Activated T-cell treated with anti-CD3 and anti-CD28 coated beads, Interleukin-2, amount 50 U/mL, for 1 hour (primary cell): ENCODE results near the gene ADH1B.
"Not testable (repeated sequence)": the region's sequence is repeated elsewhere in the genome, so short reads cannot be mapped to it uniquely, and the experiment has no call there.

Experiments
- DNase-seq: peaks from one replicate; pipeline ENCODE4 v3.0.0-alpha.2; 2020

ADH1B gene

DNA sequence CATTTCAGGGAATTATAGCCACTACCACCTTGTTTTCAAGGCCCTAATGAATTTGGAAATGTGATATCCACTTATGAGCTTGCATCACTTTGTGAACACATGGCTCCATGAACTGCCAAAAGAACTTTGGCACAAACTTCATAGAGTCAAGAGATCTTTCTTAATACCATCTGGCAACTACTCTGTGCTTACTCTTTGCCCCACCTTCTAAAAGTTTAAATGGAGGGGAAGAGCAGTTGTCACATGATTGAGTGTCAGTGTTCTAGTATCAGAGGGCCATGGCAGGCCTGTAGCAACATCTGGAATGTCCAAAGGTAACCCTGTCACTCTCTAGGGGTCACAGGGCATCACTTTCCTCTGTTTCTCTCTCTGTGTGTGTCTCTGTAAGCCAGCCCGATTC is 2.6 kb upstream of the ADH1B start:
- no peak for DNase-seq

DNA sequence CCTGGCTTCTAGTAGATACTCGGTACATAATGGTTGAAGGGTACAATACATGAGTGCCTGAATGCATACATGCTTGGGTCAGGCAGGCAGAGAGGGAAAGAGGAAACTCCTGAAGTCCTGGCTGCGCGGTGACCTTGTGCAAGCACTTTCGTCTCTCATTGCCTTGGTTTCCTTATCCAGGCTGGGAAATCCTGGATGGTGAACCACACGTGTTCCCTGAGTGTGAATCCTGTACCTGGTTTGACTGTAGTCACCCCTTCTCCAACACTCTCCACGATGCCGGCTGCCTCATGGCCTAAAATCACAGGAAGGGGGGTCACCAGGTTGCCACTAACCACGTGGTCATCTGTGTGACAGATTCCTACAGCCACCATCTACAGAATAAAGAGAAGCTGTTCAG is 3.4 kb downstream of the ADH1B start:
- not testable (repeated sequence) for DNase-seq

DNA sequence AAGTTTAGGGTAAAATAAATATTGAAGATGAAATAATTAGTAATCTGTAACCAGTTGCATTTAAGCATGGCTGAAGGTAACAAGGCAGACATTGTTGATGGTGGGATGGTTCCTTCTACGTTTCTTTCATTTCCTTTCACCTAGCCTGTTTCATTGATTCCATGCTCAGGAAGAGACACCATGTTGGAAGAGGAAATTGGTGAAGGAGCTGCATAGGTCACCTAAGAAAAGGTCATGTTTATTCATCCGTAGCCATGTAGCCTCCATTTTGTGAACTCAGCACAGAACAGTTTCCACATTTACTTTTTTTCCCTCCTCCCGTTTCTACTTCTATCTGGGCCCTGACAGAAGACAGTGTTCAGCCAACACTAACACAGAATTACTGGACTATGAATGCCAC is 3.8 kb downstream of the ADH1B start:
- DNase-seq: no peak

DNA sequence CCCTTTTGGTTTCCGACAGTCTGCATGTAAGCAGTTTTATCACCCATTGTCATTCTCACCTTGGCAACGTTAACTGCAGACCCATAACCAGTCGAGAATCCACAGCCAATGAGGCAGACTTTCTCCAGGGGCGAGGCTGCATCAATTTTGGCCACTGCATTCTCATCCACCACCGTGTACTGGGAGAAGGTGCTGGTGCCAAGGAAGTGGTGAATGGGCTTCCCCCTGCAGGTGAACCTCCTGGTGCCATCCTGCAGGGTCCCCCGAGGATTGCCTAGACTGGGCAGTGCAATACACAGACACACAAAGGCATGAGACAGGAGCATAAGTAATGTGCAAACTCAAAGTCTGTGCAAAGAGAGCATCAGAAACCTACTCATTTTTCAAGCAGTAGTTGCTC is 5.4 kb downstream of the ADH1B start:
- DNase-seq: no peak

DNA sequence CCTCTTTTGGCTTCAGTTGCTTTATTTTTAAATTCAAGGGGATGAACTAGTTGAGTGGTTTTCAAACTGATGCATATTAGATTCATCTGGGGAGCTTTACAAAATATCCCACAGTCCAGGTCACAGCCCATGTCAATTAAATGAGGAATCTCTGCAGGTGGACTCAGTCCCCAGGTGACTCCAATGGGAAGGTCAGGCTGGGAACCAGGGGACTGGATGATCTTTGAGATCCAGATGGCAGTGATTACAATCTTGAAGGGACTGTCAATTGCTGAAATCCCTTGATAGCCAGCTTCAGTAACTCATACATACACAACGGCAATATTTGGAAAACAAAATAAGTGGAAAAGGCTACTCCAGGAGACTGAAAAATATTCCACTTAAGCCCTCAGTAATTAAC is 7.0 kb downstream of the ADH1B start:
- DNase-seq: no peak

DNA sequence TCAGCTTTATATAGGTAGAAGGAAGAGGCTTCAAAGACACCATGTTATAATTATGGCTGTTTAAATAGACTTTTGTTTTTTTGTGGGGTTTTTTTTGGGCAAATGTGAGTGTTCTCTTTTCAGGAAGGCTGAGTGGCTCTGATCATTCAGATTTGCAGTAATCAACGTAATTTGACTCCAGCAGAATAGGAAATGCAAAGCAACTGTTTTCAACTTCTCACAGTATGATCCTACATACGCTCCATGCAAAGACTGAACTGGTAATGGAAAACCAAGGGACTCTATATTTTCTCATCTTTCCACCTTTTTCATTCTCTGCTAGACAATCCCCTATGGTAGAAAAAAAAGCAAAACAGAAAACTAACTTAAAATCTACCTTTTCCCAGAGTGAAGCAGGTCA is 10.8 kb downstream of the ADH1B start:
- no peak for DNase-seq

DNA sequence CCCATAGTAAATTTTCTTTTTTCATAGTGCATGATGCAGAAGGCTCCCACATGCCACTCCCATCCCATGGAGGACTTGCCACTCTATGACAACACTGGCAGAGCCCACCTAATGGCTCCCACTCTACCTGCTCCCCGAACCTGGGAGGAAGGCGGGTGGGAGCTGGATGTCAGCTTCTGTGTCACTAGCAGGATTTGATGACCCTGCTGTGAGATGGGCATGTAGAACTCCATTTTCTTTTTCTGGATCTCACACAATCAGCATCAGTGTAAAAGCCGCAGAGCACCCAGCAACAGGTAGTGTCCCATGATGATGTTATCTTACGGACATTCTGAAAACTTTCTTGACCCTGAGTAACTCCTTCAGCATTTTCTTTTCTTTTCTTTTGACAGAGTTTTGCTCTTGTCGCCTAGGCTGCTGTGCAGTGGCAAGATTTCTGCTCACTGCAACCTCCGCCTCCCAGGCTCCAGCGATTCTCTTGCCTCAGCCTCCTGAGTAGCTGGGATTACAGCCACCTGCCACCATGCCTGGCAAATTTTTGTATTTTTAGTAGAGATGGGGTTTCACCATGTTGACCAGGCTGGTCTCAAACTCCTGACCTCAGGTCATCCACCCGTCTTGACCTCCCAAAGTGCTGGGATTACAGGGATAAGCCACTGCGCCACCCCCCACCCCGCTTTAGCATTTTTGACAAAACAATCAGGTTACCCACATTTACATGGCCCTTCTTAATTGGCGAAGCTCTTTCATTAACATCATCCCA is 15.4 kb downstream of the ADH1B start:
- no peak for DNase-seq

DNA sequence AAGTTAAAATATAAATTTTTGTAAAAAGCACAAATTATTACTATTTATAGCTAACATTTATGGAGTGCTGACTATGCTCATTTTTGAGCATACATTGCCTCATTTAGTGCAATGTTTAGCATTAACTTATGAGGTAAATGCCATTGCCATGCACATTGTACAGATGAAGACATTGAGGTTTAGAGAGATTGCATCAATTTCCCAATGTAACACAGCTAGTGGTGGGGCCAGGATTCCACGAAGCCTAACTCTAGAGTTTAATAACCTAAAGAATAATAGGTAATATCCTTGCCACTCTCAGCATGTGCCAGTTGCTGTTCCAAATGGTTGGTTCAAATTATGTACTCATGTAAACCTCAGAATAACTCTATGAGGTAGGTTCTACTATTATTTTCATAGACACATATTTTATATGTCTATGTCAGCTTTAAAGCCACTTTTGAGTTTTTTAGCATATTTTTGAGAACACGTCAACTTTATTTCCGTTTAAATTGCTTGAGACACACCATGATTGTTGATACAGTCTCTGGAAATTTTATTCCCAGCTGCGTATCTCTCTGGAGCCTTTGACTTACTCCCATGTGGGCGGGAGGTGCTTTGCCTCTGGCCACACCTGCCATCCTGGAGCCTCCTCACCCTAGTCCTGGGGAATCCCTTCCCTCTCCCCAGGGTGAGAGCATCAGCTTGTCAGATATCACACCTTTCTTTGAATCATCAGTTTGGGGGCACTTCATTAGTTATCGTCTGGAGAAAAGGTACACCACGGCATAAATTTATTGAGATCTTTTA is 19.6 kb downstream of the ADH1B start:
- DNase-seq: no peak

DNA sequence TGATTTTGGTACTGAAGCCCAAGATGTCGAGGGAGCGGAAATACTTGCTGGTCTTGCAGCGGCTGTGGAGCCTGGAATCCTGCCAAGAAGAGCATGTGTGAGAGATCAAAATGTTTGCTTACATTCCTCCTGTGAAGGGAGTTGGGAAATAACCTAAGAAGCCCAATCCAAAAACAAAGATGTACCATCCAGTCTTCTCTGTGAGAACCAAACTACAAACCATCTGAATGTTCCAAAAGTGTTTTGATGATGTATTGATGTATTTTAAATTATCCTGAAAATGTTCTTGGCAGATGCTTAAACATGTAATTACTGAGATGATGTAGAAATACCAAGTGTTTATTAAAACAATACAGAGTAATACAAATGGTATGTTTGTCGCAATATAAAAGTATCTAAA is 20.3 kb downstream of the ADH1B start:
- DNase-seq: no peak

DNA sequence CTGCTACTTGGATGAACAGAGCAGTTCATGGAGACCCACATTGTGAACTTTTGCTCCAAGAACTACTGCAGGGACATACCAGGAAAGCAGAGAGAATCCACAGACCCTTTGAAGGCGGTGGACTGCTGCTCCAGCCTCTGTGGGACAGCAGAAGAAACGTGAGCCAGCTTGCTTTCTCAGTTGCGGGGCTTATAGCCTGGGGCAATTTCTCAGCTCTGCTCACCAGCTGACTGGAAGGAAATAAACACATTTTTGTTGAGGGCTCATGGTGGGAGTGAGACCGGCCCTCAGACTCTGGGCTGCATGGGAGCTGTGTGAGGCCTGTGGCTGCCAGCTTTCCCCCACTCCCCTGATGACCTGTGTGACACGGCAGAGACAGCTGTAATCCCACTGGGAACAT is 27.8 kb downstream of the ADH1B start:
- DNase-seq: no peak

DNA sequence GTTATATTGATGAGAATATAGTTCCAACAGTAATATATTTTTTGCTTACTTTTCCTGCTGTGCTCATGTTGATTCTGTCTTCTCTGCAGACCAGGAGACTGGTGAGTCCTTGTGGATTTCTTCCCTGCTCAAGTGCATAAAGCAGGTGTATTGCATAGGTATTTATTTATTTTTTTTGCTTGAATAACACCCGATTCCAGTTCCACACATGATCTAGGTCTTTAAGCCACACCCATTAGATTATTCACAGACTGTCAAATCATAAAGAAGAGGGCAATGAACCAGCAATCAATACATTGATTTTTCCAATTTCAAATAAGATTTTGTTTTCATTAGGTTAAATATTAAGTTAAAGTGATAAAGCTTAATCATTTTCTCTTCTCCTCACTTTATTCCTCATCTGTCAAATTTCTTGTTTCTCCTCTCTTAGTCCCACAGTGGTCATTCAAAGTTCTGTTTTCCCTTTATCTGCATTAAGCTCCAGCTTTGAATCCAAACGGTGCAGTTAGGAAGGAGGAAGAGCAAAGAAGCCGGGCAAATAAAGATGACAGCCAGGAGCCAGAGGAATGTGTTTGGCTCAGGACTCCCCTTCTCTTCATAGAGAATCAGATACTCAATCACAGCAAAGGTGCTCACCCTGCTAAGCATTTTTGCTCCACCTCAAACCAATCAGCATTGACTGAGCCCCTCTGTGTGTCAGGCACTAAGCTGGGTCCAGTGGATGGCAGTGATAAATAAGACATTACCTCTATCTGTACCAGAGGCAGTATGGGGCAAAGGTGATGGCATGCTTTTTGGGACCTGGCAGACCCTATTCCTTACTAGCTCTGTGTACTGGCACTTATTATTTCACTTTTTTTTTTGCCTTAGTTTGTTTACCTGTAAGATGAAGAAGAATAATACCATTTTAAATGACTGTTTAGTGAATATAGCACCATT is 30.1 kb downstream of the ADH1B start, which contains the start of gene ADH1A:
ADH1A (minus strand) TSS at position 138 of the 939 bp plus-strand sequence; CDS start at position 67, 71 bp downstream.
- no peak for DNase-seq

DNA sequence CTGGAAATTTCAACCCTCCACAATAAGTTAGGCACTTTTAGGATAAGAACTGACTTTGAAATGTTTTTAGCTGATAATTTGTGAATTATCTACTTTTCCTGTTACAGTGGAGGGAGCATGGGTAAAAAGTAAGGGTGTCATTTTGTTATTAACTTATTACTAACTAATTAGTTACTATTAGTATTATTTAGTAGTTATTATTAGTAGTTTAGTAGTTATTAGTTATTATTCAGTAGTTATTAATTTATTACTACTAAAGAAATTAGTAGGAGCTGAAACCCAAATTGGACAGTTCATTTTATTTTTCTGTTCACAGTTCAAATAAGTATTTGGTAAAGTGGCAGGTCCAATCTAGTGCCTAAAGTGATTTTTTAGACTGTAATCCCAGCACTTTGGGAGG is 35.8 kb downstream of the ADH1B start:
- DNase-seq: no peak

DNA sequence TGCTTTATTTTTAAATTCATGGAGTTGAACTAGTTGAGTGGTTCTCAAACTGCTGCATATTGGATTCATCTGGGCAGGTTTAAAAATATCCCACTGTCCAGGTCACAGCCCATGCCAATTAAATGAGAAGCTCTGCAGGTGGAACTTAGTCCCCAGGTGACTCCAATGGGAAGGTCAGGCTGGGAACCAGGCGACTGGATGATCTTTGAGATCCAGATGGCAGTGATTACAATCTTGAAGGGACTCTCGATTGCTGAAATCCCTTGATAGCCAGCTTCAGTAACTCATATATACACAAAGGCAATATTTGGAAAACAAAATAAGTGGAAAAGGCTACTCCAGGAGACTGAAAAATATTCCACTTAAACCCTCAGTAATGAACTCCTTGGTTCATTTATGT is 38.5 kb downstream of the ADH1B start:
- DNase-seq: no peak

DNA sequence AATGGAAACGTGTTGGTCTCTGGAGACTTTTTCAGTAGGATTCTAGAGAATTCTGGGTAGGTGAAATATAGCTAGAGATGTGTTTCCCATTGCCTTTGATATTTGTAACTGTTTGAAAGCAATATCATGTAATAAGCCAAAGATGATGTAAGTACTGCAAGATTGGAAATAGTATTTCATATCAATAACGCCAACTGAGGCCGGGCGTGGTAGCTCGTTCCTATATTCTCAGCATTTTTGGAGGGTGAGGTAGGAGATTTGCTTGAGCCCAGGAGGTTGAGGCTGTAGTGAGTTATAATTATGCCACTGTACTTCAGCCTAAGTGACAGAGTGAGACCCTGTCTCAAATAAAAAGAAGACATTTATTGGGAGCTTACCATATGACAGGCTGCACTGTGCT is 39.9 kb downstream of the ADH1B start:
- DNase-seq: no peak

DNA sequence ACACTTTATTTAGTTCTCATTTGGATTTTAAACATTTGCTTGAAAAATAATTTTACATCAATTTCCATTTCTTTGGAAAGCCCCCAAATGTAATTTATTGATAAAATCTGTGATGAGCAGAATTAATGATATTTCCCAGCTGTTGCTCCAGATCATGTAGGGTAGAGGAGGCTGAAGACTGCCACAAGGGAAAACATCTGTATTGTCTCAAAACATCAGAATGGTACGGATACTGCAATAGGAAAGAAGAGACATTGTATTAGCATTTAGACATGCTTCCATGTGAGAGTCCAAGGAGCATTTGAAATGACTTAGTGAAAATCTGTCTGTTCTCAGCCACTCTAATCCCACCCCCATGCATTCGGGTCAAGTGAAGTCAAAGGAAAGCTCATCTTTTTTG is 44.8 kb downstream of the ADH1B start:
- no peak for DNase-seq

DNA sequence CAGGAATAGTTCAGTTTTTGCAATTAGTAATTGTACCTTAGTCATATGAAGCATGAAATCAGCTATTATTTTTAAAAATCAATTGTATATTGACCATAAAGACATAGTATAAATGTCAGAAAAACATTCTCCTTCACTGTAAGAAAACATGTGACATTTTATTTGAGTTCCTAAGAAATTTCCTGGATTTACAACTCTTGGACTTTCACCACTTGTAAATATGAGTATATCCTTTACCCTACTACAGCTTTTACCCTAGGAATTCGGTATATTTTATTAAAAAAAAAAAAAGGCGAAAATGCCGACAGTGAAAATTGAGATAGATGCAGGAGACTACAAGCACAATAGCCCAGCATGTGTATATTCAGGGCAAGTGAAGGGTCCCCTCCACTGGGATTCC is 45.3 kb downstream of the ADH1B start:
- DNase-seq: no peak

DNA sequence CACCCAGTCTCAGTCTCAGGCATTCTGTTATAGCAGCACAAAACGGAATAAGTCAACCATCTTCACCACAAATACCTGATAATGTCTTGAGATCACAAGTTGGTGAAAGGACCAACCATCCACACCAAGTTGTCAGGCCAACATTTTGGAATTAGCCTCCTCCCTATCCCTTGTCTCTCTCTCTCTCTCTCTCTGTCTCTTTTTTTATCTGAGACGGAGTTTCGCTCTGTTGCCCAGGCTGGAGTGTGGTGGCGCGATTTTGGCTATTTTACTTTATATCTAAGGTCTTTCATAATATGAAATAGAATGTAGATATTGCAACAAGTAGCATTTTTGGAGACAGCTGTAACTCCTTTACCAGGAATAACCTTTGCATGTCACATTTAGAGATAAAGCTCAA is 46.2 kb downstream of the ADH1B start:
- DNase-seq: no peak

DNA sequence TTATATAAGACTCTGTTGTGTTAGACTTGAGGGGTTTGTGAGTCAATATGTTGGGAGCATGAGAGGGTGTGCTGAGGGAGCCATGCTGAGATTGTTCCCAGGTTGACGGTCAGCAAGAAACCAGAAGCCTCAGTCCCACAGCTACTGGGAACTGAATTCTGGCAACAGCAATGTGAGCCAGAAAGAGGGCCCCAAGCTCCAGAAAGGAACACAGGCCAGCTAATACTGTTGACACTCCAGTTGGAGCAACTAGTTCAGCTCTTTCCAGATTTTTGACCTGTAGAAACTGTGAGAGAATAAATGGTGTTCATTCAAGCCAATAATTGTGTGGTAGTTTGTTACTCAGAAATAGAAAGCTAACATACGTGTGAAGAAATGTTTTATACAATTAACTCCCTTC is 47.5 kb downstream of the ADH1B start:
- DNase-seq: no peak

DNA sequence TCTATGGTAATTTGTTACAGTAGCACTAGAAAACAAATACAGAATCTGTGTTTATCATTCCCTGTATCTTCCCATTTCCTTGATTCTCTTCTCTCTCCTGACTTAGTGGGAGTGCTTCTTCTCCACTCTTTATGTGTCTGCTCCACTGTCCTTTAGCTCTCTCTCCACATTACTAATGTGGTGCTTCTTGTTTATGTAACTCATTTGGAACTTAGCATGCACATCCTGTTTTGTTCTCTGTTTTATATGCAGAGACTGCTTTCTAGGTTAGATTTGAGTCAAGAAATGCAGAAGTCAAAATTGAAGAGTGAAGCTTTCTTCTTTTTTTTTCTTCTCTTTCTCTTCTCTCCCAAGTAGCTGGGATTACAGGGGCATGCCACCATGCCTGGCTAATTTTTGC is 56.3 kb downstream of the ADH1B start:
- no peak for DNase-seq
